Measurements from ENCODE around the gene TXNDC11. TPM values are rescaled to one million over a fixed set of nuclear protein-coding genes. Genes with fewer than 3 reads are reported as not detected.

The TXNDC11 gene
- total RNA-seq, 1 experiment from 2014 or later, result 51.3 TPM

DNA sequence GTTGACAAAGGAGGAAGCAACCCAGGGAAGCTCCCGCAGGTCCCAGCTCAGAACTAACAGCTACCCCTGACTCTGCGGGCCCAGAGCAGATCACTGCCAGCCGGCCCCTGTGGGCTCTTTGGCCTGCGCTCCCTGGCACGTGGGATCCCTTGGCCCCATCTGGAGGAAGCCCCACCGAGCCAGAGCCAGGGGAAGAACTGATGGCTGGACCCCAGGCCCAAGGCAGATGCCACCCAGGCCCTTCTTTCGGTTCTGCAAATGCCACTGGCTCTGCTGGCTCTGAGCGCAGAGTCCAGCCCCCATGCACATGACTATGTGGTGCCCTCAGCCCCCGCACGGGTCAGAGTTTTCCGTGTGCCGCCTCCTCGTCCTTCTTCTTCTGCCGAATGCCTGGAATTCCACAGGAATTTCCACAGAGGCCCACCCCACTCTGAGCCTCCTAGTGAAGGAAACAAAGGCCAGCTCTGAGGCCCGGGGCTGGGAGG lies 110.2 kb downstream of the TXNDC11 start:
- Mint-ChIP-seq H3K4me3 (ENCODE audit: low read depth, unreplicated experiment) (no peak overlapping the region), H3K4me1 (ENCODE audit: low read depth, unreplicated experiment) (peaks cover 78% of the 10 kb centered on the region), H3K36me3 (ENCODE audit: insufficient read depth, unreplicated experiment) (peaks cover 10% of the 10 kb centered on the region), H3K9me3 (ENCODE audit: low read depth, unreplicated experiment) (no peaks in the 10 kb centered on the region), H3K27me3 (ENCODE audit: unreplicated experiment) (no peaks in the 10 kb centered on the region), H3K27ac (ENCODE audit: unreplicated experiment) (peak overlapping the region; percentile 35)
- intact Hi-C loops (cut with micrococcal nuclease; ENCODE audit: unreplicated experiment), result no loop called here
- CTCF ChIA-PET, result interaction anchor here (0.7 kb wide), 1 partner anchor 101 kb away, joined by 3 read pairs; no protein-coding TSS in a partner anchor
- DNase-seq, result peak; percentile 38
- no TSS peak for BruUV-seq (replicated peaks)
- TF ChIP-seq CTCF (IDR thresholded peaks at IDR 0.05; ENCODE audit: unreplicated experiment), result no peak

- no peaks in the 10 kb centered on the region for H3K27me3 Mint-ChIP-seq (ENCODE audit: unreplicated experiment)
- H3K36me3 Mint-ChIP-seq (ENCODE audit: insufficient read depth, unreplicated experiment), result peaks cover 19% of the 10 kb centered on the region
- DNase-seq, result no peak
- H3K4me1 Mint-ChIP-seq (ENCODE audit: low read depth, unreplicated experiment), result peaks cover 75% of the 10 kb centered on the region
- no peak overlapping the region for H3K4me3 Mint-ChIP-seq (ENCODE audit: low read depth, unreplicated experiment)
- H3K9me3 Mint-ChIP-seq (ENCODE audit: low read depth, unreplicated experiment), result no peaks in the 10 kb centered on the region
- intact Hi-C loops (cut with micrococcal nuclease; ENCODE audit: unreplicated experiment), result no loop called here
- TF ChIP-seq CTCF (IDR thresholded peaks at IDR 0.05; ENCODE audit: unreplicated experiment), result no peak
- H3K27ac Mint-ChIP-seq (ENCODE audit: unreplicated experiment), result no peak overlapping the region
- no TSS peak for BruUV-seq (replicated peaks)
- CTCF ChIA-PET, result interaction anchor here (0.8 to 1.8 kb wide), 3 partner anchors 9 to 47 kb away, joined by 3 to 8 read pairs (median 4); no protein-coding TSS in a partner anchor
Measured at GRCh38 chr16:11631214-11631613, 111.4 kb downstream of the TXNDC11 start.

GRCh38 chr16:11630768-11631056 lies 111.9 kb downstream of the TXNDC11 start:
- BruUV-seq (replicated peaks), result no TSS peak
- DNase-seq, result no peak
- H3K4me1 Mint-ChIP-seq (ENCODE audit: low read depth, unreplicated experiment), result peaks cover 70% of the 10 kb centered on the region
- TF ChIP-seq CTCF (IDR thresholded peaks at IDR 0.05; ENCODE audit: unreplicated experiment), result no peak
- H3K4me3 Mint-ChIP-seq (ENCODE audit: low read depth, unreplicated experiment), result no peak overlapping the region
- CTCF ChIA-PET, result interaction anchor here (0.8 to 1.8 kb wide), 3 partner anchors 9 to 47 kb away, joined by 3 to 8 read pairs (median 4); no protein-coding TSS in a partner anchor
- peaks cover 19% of the 10 kb centered on the region for H3K36me3 Mint-ChIP-seq (ENCODE audit: insufficient read depth, unreplicated experiment)
- H3K9me3 Mint-ChIP-seq (ENCODE audit: low read depth, unreplicated experiment), result no peaks in the 10 kb centered on the region
- intact Hi-C loops (cut with micrococcal nuclease; ENCODE audit: unreplicated experiment), result no loop called here
- H3K27me3 Mint-ChIP-seq (ENCODE audit: unreplicated experiment), result no peaks in the 10 kb centered on the region
- H3K27ac Mint-ChIP-seq (ENCODE audit: unreplicated experiment), result peak overlapping the region; percentile 91

DNA sequence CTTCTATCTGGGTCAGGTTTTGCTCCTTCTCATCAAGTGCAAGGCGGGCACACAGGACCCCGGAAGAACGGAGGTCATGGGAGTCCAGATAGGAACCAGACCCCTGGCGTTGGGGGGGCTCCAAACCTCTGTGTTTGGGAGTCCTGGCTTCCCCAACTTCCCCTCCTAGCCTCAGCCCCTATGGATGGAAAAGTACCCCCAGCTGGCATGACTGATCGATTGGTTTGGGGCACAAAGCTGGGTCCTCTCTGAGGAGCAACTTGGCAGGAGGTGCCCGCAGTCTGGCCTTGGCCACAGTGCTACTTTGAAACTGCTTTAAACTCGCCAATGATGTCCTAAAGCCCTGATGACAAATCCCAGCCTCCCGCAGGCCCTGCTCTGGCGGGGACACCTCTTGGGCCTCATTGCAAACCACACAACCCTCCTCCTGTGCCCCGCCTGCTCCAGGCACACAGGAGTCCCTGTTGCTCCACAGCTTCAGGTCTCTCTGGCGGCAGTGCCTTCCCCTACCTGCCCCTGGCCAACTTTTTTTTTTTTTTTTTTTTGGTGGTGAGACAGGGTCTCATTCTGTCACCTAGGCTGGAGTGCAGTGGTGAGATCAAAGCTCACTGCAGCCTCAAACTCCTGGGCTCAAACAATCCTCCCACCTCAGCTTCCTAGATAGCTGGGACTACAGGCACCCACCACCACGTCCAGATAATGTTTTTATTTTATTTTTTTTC lies 112.5 kb downstream of the TXNDC11 start:
- CTCF ChIA-PET, result interaction anchor here (0.7 to 1.8 kb wide), 3 partner anchors 17 to 46 kb away, joined by 3 to 4 read pairs (median 4); no protein-coding TSS in a partner anchor
- H3K9me3 Mint-ChIP-seq (ENCODE audit: low read depth, unreplicated experiment), result no peaks in the 10 kb centered on the region
- no peaks in the 10 kb centered on the region for H3K27me3 Mint-ChIP-seq (ENCODE audit: unreplicated experiment)
- H3K4me1 Mint-ChIP-seq (ENCODE audit: low read depth, unreplicated experiment), result peaks cover 69% of the 10 kb centered on the region
- no peak for TF ChIP-seq CTCF (IDR thresholded peaks at IDR 0.05; ENCODE audit: unreplicated experiment)
- intact Hi-C loops (cut with micrococcal nuclease; ENCODE audit: unreplicated experiment), result no loop called here
- no TSS peak for BruUV-seq (replicated peaks)
- no peak overlapping the region for H3K4me3 Mint-ChIP-seq (ENCODE audit: low read depth, unreplicated experiment)
- peaks cover 19% of the 10 kb centered on the region for H3K36me3 Mint-ChIP-seq (ENCODE audit: insufficient read depth, unreplicated experiment)
- peak; percentile 49 for DNase-seq
- peak overlapping the region; percentile 91 for H3K27ac Mint-ChIP-seq (ENCODE audit: unreplicated experiment)

Other genes with a start within 250 kb of the TXNDC11 start
- 328 and 443 TPM in 2 replicates for gene LITAF, start 155.9 kb downstream of the TXNDC11 start, total RNA-seq (2022)
- gene SNN, start 74.4 kb downstream of the TXNDC11 start, total RNA-seq (2022), result 26.0 and 31.3 TPM in 2 replicates
- gene ZC3H7A, start 54.4 kb upstream of the TXNDC11 start, total RNA-seq (2022), result 68.7 and 70.9 TPM in 2 replicates
- gene RSL1D1, start 108.7 kb upstream of the TXNDC11 start, total RNA-seq (2022), result 239 and 247 TPM in 2 replicates
- 221 and 223 TPM in 2 replicates for gene GSPT1, start 173.1 kb upstream of the TXNDC11 start, total RNA-seq (2022)
- 16.2 and 21.3 TPM in 2 replicates for gene NPIPB2, start 199.2 kb upstream of the TXNDC11 start, total RNA-seq (2022)
- not detected in 2 replicates for gene TNFRSF17, start 222.4 kb upstream of the TXNDC11 start, total RNA-seq (2022)
- 18.5 and 18.7 TPM in 2 replicates for gene SNX29, start 233.9 kb upstream of the TXNDC11 start, total RNA-seq (2022)